Esophagus muscularis mucosa (tissue), 4 donors: ENCODE measurements around the gene ATP5PD.

ENCODE experiments used
- EP300 ChIP-seq: sonication (generic); formaldehyde crosslinking; IDR thresholded peaks from one replicate; pipeline ENCODE4 v1.6.1; 2017; ENCODE audit warnings: antibody characterized with exemption
- POLR2A ChIP-seq: fragments of 450-650 bp; IDR thresholded peaks from one replicate; pipeline ENCODE4 v1.6.1; 2017; ENCODE audit warnings: antibody characterized with exemption, moderate library complexity, mild to moderate bottlenecking, low read depth
- POLR2AphosphoS5 ChIP-seq, 2 donors: sonication (generic); formaldehyde crosslinking; IDR thresholded peaks; one replicate each; pipeline ENCODE4 v1.6.1; 2017; ENCODE audit warnings: antibody characterized with exemption in 2 of 2
- TF ChIP-seq, protein P1 (sequence below), 3 experiments: fragments of 200-600 bp in 2 of 3; fragments of 450-650 bp in 1 of 3; sonication (generic) in 2 of 3; IDR thresholded peaks; one replicate each; pipeline ENCODE4 v1.5.1; 2017 to 2019; ENCODE audit warnings: antibody characterized with exemption in 3 of 3, mild to moderate bottlenecking in 2 of 3, moderate library complexity in 1 of 3

DNA sequence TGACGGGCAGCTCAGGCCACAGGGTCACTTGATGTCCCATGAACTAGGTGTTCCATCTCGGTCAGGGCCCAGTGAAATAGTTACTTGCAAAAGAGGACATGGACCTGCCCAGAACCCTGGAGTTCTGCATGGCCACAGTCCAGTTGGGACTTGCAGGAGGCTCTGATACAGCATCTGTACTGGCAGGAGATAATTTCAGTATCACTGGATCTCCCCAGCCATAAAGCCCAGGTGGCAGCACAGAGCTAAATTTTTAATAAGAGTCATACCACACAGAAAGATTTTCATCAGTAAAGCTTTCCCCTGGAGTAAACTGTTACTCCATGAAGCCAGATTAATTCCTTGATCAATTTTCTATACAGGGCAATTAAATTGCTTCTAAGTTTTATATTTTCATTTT lies 23.0 kb upstream of the ATP5PD start:
- TF ChIP-seq, protein P1, sequence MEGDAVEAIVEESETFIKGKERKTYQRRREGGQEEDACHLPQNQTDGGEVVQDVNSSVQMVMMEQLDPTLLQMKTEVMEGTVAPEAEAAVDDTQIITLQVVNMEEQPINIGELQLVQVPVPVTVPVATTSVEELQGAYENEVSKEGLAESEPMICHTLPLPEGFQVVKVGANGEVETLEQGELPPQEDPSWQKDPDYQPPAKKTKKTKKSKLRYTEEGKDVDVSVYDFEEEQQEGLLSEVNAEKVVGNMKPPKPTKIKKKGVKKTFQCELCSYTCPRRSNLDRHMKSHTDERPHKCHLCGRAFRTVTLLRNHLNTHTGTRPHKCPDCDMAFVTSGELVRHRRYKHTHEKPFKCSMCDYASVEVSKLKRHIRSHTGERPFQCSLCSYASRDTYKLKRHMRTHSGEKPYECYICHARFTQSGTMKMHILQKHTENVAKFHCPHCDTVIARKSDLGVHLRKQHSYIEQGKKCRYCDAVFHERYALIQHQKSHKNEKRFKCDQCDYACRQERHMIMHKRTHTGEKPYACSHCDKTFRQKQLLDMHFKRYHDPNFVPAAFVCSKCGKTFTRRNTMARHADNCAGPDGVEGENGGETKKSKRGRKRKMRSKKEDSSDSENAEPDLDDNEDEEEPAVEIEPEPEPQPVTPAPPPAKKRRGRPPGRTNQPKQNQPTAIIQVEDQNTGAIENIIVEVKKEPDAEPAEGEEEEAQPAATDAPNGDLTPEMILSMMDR (IDR thresholded peaks at IDR 0.05), result no peak
- TF ChIP-seq POLR2A (no peak), POLR2AphosphoS5 (IDR thresholded peaks at IDR 0.05) (no peak), EP300 (no peak)
